HG03064 (cell line): ENCODE results near the gene NEB.
"Not testable (repeated sequence)": the region's sequence is repeated elsewhere in the genome, so short reads cannot be mapped to it uniquely, and the experiment has no call there.

ENCODE experiments used
- ATAC-seq: cut with Tn5 transposase; IDR thresholded peaks from one replicate; pipeline ENCODE4 v1.9.1; 2021; ENCODE audit warnings: low read depth; ENCODE audit not compliant: unreplicated experiment

NEB gene

DNA sequence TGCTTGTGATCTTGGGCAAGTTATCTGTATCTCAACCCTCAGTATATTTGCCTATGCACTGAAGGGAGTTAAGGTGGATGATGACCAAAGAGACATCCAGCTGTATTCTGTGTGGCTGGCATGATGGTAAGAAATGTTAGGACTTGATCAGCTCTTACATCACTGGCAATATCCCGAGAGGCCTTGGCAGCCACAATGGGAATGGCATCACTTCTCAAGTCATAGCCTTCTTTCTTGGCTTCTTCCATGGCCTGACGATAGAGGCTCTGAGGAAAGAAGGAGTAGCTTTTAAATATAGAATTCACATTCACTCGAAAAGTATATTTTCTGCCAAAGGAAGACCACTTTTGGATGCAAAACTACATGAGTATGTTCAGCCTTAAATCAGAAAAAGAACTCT lies 113.5 kb downstream of the NEB start:
- no peak for ATAC-seq

DNA sequence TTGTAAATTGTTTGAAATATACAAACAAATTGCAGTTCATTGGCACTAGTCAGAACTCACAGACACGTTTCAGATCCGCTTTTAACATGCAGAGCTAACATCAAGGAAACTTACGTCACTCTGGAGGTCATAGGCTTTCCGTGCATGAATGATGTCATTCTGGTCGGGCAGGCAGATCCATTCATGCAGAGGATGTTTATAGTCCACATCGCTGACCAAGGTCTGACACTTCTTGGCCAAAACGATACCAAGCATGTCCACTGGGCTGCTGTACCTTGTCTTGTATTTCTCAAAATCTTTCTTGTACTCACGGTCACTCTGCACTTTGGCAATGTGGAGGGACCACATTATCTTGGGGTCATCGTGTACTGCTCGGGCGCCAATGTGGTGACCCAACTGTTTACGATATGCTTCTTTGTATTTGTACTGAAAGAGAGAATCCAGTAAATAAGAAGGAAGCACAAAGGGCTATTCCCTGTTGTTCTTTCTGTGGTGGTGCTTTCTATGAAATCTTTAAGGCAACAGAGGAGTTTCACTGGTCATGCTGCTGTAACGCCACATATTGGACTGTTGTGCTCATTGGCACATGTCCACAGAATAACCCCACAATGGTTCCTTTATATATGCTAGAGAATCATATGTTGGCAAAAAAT lies 114.8 kb downstream of the NEB start:
- no peak for ATAC-seq

DNA sequence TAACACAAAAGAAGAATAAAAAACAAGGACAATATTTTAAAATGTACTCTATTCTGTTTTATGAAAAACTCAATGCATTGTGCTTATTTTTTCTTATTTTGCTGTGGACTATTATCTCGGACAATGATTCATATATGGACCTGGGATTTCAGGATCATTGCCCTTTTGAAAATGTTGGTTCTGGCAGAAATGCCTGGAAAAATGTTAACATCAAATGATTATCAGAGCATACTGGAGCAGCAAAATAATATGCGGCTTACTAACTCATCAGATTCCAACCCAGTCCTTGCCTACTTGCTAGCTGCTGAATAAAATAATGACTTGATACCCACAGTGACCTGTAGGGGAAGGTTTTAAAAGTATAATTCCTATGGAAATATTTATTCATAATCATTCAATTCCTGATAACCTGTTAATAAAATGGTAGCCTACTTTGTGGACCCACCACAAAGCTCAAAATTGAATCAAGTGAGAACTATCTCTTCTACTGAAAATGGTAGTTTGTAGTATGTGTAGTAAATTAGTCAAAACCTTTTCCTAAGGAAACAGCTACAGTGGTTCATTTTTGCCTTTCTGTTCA lies 117.4 kb downstream of the NEB start:
- ATAC-seq, result no peak

DNA sequence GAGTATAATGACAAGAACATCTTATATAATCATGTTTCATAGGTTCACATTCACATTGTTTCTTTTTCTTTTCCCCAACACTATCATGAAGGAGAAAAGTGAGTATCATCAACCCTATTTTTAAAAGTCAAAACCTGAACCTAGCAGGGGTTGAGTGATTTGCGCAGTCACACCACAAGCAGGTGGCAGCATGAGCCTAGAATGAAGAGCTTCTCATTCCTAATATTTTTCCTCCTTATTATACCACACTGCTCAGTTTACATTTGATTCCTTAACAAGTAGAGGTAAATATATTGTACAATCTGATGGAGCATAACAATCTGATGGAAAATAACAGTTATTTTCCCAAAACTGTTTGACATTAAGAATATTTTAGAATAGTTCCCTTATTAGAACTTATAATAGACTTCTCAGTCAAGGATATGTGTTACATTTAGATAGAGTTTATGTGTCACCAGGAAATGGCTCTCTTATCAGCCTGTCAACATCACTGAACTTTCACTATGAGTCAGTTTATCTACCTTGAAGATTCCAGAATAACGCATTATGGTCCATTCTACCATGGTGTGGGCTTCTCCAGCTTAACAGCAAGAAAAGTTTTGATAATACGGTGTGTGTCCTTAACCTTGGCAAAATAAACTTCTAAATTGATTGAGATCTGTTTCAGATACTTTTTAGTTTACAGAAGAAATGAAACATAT lies 119.5 kb downstream of the NEB start:
- ATAC-seq, result no peak

DNA sequence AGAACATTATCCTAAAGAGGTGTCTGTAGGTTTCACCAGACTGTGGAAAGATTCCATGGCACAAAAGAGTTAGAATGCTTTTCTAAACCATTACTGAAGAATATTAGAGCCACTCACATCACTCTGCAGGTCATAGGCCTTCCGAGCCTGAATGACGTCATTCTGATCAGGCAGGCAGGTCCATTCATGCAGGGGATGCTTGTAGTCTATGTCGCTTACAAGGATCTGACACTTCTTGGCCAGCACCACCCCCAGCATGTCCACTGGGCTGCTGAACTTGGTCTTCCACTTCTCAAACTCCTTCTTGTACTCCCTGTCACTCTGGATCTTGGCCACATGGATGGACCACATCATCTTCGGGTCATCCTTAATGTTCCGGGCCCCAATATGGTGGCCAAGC lies 120.1 kb downstream of the NEB start:
- ATAC-seq, result no peak

DNA sequence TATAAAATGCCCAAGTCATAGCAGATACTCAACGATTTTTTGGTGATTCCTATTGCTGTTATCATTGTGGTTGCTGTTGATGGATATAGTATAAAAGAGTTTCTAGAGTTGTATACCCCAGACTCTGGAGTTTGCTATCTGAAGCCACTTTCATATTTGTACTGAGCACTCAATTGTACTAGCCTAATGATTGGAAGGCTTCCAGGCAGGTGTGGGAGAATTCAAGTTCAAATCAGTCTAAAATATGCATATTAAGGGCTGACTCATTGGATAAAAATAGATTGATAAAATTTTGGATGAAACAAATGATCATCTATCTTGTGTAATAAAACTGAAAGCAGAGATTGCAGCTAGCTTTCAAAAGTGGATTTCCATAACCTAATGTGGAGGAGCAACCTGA lies 122.9 kb downstream of the NEB start:
- no peak for ATAC-seq

DNA sequence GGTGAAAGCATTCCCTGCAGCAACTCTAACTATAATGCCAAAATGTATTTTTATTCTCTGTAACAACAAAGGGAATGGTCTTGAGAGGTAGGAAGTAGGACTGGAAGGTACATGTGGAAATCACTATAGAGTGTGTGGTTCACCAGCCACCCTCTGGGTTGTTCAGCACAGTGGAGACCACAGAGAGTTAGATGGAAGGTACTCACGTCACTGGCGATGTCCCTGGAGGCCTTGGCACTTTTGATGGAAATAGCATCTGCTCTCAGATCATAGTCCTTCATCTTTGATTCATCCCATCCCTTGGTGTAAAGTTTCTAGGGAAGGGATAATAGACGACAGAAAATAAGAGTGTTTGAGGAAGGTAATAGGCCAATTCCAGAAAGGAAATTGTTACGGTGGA lies 124.0 kb downstream of the NEB start:
- ATAC-seq, result no peak

DNA sequence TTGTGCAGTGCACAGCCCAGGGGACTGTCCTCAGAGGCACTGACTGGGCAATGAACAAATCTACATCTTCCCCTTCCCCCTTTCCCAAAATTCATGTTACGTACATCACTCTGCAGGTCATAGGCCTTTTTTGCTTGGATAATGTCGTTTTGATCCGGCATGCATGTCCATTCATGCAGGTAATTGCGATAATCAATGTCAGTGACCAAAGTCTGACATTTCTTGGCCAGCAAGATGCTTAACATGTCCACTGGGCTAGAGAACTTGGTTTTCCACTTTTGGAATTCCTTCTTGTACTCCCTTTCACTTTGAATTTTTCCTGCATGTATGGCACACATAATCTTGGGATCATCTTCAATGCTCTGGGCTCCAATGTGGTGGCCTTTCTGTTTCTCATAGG lies 124.6 kb downstream of the NEB start:
- ATAC-seq, result no peak

DNA sequence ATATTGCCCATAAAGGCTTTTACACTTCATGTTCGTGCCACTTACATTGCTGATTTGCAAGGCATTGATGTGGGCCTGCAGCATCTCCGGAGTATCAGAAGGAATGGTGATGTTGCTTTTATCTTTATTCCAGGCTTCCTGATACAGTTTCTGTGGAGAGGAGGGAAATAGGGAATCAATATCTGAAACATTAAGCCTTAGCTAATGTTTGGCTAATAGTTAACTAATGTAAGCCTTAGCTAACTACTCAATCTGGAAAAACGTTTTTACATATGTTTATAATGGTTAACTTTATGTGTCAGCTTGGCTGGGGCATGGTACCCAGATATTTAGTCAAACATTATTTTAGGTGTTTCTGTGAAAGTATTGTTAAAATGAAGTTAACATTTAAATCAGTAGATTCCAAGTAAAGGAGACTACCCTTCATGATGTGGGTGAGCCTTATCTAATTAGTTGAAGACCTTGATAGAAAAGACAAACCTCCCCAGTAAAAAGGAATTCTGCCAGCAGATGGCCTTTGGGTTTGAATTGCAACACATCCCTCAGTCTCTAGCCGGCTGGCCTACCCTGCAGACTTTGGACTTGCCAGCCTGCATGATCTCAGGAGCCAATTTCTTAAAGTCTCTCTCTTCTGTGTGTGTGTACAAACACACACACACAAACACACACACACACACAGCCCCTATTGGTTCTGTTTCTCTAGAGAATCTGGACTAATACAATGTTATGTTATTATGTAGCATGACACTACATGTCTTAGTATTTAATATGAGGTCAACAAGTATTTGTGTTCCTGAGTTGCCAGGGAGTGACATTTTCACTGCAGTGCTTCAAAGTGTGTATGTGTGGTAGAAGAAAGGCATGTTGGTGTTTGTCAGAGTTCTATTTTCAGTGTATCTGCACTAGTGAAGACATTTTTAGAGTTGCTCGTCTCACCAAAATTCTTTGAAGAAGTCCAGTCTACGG lies 126.5 kb downstream of the NEB start:
- ATAC-seq, result not testable (repeated sequence)

DNA sequence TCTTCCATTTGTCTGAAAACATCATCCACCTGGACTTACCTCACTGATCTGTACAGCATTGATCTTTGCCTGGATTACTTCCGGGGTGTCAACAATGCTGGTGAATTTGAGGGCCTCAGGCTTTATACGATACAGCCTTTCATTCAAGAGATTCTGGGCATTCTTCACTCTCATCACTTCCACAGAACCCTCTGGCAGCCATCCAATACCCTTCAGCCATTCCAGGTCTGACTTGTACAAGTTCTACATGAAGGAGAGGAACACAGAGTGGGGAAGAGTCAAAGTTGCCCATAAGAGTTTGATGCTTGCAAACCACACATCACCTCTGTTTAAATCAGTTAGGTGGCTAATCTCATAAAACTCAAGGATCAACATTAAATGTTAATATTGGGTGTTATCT lies 130.7 kb downstream of the NEB start:
- not testable (repeated sequence) for ATAC-seq

DNA sequence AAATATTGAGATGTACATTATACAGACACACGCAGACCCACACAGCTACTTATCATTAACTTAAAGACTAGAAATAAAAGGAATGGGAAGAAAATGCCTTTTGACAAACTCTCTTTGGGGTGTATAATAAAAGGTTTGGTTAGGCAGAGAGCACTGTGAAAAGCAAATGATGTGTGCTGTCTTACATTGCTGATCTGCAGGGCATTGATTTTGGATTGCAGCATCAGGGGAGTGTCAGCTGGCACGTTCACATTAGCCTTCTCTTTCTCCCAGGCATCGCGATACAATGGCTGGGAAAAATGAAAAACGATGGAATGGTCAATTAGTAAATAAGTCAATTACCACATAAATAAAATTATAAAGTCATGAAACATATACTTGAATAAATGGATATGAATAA lies 131.9 kb downstream of the NEB start:
- not testable (repeated sequence) for ATAC-seq

DNA sequence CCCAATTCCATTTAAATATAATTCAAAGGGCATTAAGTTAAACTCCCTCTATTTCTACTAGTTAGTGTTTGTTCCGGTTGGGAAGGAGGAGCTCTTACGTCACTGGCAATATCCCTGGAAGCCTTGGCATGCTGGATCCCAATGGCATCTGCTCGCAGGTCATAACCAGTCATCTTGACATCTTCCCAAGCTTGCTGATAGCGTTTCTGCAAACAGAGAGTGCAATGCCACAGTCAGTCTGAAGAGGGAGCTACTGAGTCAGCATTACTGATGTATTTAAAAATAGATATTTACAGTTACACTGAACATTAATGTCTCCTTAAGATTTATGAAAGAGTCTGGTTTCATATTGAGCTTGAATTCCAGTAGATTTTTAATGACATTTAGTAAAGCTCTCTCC lies 132.5 kb downstream of the NEB start:
- not testable (repeated sequence) for ATAC-seq

DNA sequence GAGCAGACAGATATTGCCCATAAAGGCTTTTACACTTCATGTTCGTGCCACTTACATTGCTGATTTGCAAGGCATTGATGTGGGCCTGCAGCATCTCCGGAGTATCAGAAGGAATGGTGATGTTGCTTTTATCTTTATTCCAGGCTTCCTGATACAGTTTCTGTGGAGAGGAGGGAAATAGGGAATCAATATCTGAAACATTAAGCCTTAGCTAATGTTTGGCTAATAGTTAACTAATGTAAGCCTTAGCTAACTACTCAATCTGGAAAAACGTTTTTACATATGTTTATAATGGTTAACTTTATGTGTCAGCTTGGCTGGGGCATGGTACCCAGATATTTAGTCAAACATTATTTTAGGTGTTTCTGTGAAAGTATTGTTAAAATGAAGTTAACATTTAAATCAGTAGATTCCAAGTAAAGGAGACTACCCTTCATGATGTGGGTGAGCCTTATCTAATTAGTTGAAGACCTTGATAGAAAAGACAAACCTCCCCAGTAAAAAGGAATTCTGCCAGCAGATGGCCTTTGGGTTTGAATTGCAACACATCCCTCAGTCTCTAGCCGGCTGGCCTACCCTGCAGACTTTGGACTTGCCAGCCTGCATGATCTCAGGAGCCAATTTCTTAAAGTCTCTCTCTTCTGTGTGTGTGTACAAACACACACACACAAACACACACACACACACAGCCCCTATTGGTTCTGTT lies 137.2 kb downstream of the NEB start:
- not testable (repeated sequence) for ATAC-seq

DNA sequence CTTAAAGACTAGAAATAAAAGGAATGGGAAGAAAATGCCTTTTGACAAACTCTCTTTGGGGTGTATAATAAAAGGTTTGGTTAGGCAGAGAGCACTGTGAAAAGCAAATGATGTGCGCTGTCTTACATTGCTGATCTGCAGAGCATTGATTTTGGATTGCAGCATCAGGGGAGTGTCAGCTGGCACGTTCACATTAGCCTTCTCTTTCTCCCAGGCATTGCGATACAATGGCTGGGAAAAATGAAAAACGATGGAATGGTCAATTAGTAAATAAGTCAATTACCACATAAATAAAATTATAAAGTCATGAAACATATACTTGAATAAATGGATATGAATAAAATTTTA lies 142.4 kb downstream of the NEB start:
- ATAC-seq, result not testable (repeated sequence)

DNA sequence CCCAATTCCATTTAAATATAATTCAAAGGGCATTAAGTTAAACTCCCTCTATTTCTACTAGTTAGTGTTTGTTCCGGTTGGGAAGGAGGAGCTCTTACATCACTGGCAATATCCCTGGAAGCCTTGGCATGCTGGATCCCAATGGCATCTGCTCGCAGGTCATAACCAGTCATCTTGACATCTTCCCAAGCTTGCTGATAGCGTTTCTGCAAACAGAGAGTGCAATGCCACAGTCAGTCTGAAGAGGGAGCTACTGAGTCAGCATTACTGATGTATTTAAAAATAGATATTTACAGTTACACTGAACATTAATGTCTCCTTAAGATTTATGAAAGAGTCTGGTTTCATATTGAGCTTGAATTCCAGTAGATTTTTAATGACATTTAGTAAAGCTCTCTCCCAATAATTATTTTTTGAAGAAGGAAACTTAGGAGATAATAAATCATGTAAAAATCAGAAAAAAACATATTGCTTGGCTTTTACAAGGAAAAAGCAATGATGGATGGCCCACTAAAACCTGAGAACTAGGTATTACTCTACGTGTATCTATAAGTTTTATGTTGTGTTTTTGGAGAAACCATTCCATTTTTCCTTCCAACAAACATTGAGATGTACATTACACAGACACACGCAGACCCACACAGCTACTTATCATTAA lies 142.9 kb downstream of the NEB start:
- not testable (repeated sequence) for ATAC-seq

DNA sequence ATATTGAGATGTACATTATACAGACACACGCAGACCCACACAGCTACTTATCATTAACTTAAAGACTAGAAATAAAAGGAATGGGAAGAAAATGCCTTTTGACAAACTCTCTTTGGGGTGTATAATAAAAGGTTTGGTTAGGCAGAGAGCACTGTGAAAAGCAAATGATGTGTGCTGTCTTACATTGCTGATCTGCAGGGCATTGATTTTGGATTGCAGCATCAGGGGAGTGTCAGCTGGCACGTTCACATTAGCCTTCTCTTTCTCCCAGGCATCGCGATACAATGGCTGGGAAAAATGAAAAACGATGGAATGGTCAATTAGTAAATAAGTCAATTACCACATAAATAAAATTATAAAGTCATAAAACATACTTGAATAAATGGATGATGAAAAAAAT lies 153.0 kb downstream of the NEB start:
- ATAC-seq, result not testable (repeated sequence)

DNA sequence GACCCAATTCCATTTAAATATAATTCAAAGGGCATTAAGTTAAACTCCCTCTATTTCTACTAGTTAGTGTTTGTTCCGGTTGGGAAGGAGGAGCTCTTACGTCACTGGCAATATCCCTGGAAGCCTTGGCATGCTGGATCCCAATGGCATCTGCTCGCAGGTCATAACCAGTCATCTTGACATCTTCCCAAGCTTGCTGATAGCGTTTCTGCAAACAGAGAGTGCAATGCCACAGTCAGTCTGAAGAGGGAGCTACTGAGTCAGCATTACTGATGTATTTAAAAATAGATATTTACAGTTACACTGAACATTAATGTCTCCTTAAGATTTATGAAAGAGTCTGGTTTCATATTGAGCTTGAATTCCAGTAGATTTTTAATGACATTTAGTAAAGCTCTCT lies 153.6 kb downstream of the NEB start:
- not testable (repeated sequence) for ATAC-seq

DNA sequence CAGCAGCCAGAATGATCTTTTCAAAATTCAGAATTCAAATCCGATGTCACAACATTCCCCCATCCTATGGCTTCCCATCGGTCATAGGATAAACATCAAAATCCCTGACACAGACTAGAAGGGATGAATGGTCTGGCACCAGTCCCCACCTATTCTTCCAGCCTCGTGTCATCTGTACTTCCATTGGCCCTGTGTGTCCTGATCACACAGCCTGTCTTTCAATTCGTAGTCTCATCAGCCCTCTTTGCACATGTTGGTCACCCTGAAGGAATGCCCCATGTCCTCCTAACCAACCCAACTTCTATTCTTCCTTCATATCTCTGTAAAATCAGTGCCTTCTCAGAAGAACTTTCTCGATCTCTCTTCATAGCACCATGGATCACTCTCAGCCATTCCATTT lies 157.2 kb downstream of the NEB start:
- no peak for ATAC-seq

DNA sequence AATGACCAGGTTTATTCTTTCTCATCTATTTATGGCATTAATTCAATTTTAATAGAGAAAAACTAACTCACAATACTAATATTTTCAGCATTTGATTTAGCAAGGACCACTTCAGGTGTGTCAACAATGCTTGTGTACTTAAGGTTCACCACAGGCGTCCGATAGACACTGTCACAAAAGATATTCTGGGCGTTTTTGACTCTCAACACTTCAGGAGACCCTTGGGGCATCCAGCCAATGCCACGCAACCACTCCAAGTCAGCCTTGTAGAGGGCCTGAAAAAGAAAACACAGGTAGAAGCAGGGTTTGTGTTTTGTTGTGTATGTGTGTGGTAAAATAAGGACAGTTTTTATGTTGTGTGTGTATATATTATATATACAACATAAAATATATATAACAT lies 158.2 kb downstream of the NEB start:
- no peak for ATAC-seq

DNA sequence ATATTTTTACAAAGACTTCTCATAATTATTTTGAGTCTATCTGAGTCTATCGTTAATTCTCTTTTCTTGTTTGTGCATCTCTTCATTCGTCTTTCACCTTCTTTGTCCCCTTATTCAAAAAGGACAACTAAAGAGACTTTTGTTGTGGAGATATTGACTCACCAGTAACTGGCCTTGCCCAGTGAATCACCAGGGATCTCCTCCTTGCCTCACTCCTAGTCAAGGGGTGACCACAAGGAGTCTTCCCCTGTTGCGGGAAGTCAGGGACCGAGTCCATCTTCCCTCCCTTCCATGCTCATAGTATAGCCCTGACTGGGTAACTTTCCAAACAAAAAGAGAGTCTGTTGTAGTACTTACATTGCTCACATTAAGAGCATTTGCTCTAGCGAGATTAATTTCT lies 158.9 kb downstream of the NEB start:
- no peak for ATAC-seq
